Measurements from ENCODE around the gene TGFBI. TPM values are rescaled to one million over a fixed set of nuclear protein-coding genes. Genes with fewer than 3 reads are reported as not detected.

The TGFBI gene
- total and polyA plus RNA-seq, 7 donors: 18.8 to 35.9 (median 28.3) TPM

DNA sequence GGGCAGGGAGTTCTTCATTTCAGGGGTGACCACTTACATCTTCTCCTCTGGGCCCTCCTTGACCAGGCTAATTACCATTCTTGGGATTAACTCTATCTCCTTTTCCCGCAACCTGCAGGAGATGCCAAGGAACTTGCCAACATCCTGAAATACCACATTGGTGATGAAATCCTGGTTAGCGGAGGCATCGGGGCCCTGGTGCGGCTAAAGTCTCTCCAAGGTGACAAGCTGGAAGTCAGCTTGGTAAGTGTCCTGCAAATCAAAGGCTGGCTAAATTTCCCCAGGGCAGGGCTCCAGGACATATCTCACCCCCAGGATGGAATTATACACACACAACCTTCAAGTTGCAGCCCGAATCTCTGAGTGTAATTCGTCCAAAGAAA lies 30.2 kb downstream of the TGFBI start:
- Histone ChIP-seq H3K27ac (peak overlapping the region; percentile 60), H3K27me3 (ENCODE audit: insufficient read depth in 3 of 3, low read length in 2 of 3) (no peaks in the 10 kb centered on the region), H3K4me3 (no peak overlapping the region), H3K9me3 (no peaks in the 10 kb centered on the region), H3K4me1 (no peaks in the 10 kb centered on the region), H3K36me3 (ENCODE audit: insufficient read depth in 1 of 2, low read depth in 1 of 2) (peaks cover 0 to 29% of the 10 kb centered on the region in 2 donors)
- TF ChIP-seq CTCF (IDR thresholded peaks at IDR 0.05): no peak
- intact Hi-C loops (cut with DNase I): loop anchor here in 1 of 2 donors (5.0 kb wide), 1 partner anchor 82 kb away; no protein-coding TSS in a partner anchor
- WGBS, 3 donors: 46 to 57% (median 51%) methylated on average over 6 of the region's 6 CpGs
- no peak for ATAC-seq
- DNase-seq: no peak

DNA sequence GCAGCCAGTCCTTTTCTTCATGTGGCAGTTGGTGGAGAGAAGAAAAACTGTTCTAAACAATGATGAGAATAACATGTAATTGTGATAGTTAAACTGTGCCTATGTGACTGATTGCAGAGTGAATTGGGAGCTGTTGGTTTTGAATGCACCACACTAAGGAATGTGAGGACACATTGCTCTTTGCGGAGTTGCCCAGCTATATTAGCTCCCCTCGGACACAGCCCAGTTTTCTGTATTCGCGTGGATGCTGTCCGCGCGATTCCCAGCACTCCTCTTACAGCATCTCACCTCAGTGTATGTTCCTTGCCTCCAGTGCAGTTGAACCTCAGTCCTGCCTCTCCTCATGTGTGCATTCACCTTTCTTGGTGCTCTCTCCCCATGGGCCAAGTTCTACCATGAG lies 32.2 kb downstream of the TGFBI start:
- peaks cover 0 to 29% of the 10 kb centered on the region in 2 donors for H3K36me3 ChIP-seq (ENCODE audit: insufficient read depth in 1 of 2, low read depth in 1 of 2)
- H3K9me3 ChIP-seq: no peaks in the 10 kb centered on the region
- no peaks in the 10 kb centered on the region for H3K4me1 ChIP-seq
- TF ChIP-seq CTCF (IDR thresholded peaks at IDR 0.05): no peak
- DNase-seq (no peak), ATAC-seq (no peak)
- 95 to 97% (median 97%) methylated on average over 7 of the region's 7 CpGs for WGBS, 3 donors
- H3K27me3 ChIP-seq (ENCODE audit: insufficient read depth in 3 of 3, low read length in 2 of 3): no peaks in the 10 kb centered on the region
- H3K27ac ChIP-seq: no peak overlapping the region
- intact Hi-C loops (cut with DNase I): loop anchor here (5.0 to 10.0 kb wide), 4 partner anchors 86 to 174 kb away; partner anchors contain the start of gene IL9 (in 1 of the 2)
- no peak overlapping the region for H3K4me3 ChIP-seq

DNA sequence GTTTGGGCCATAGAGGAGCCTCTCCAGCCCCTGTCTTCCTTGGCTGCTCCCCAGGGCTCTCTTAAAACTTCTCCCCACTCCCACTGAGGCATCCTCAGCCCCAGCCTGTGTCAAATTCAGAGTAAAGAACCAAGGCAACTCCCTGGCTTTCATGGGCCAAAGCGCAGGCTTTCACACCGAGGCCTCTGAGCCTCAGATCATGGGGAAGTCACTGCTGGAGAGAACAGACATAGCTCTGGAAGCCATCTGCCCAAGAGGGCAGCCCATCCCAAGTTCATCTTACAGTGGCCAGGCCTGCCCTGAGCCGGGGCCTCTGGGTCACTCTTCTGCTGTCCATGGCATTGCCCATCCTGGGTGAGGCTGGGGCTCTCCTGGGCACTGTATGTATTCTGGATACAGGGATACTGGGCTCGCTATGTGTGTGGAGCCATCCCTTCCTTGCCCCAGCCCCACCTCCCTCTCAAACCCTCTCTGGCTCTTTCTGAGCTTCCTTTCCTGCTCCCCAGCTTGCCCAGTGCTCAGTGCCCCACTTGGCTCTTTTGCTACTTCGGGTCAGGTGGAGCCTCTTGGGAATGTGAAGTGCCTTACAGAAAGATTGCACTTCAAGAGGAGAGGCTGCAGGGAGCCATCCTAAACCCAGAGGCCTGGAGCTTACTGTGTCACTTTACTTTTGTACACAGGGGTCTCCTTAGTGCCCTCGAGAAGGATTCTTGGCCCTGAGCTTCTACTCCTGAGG lies 33.0 kb downstream of the TGFBI start:
- ATAC-seq: no peak
- TF ChIP-seq CTCF (IDR thresholded peaks at IDR 0.05): no peak
- no peak for DNase-seq
- no peaks in the 10 kb centered on the region for H3K4me1 ChIP-seq
- H3K27me3 ChIP-seq (ENCODE audit: insufficient read depth in 3 of 3, low read length in 2 of 3): no peaks in the 10 kb centered on the region
- no peak overlapping the region for H3K27ac ChIP-seq
- WGBS, 3 donors: 91 to 100% (median 92%) methylated on average over 6 of the region's 6 CpGs
- no peaks in the 10 kb centered on the region for H3K9me3 ChIP-seq
- peaks cover 0 to 24% of the 10 kb centered on the region in 2 donors for H3K36me3 ChIP-seq (ENCODE audit: insufficient read depth in 1 of 2, low read depth in 1 of 2)
- intact Hi-C loops (cut with DNase I): loop anchor here (2.0 to 10.0 kb wide), 5 partner anchors 87 to 174 kb away; partner anchors contain the start of gene IL9 (in 1 of the 2)
- no peak overlapping the region for H3K4me3 ChIP-seq

GRCh38 chr5:136062366-136063274 lies 33.8 kb downstream of the TGFBI start:
- DNase-seq (no peak), ATAC-seq (peak; percentile 41 to 63 (median 54))
- Histone ChIP-seq H3K27me3 (ENCODE audit: insufficient read depth in 3 of 3, low read length in 2 of 3) (no peaks in the 10 kb centered on the region), H3K9me3 (no peaks in the 10 kb centered on the region), H3K4me1 (no peaks in the 10 kb centered on the region), H3K27ac (no peak overlapping the region), H3K36me3 (ENCODE audit: insufficient read depth in 1 of 2, low read depth in 1 of 2) (peaks cover 0 to 24% of the 10 kb centered on the region in 2 donors), H3K4me3 (no peak overlapping the region)
- intact Hi-C loops (cut with DNase I): loop anchor here (2.0 to 10.0 kb wide), 5 partner anchors 88 to 175 kb away; partner anchors contain the start of gene IL9 (in 1 of the 2)
- peak; percentile 60 for TF ChIP-seq CTCF (IDR thresholded peaks at IDR 0.05)
- 82 to 86% (median 82%) methylated on average over 6 of the region's 6 CpGs for WGBS, 3 donors
